HEK293 (cell line): ENCODE measurements around the gene IQCB1.

Experiments used
- CTCF ChIP-seq: fragments of 450-650 bp; formaldehyde crosslinking; IDR thresholded peaks from 2 replicates; pipeline ENCODE4 v1.5.1; 2016; ENCODE audit warnings: missing biosample characterization, missing genetic modification characterization
- GLI4 ChIP-seq: fragments of 450-650 bp; formaldehyde crosslinking; IDR thresholded peaks from 2 replicates; pipeline ENCODE4 v1.5.1; 2016; ENCODE audit warnings: missing biosample characterization, missing genetic modification characterization
- GLIS1 ChIP-seq: fragments of 450-650 bp; formaldehyde crosslinking; IDR thresholded peaks from 2 replicates; pipeline ENCODE4 v1.5.1; 2016; ENCODE audit warnings: missing biosample characterization, missing genetic modification characterization
- SP2 ChIP-seq: fragments of 450-650 bp; formaldehyde crosslinking; IDR thresholded peaks from 2 replicates; pipeline ENCODE4 v1.5.1; 2016; ENCODE audit warnings: missing biosample characterization, missing genetic modification characterization
- ZNF555 ChIP-seq: fragments of 450-650 bp; formaldehyde crosslinking; conservative IDR thresholded peaks from 2 replicates; pipeline ENCODE4 v1.5.1; 2017; ENCODE audit warnings: missing biosample characterization, mild to moderate bottlenecking, missing genetic modification characterization, inconsistent platforms
- ZNF830 ChIP-seq: fragments of 450-650 bp; IDR thresholded peaks from 2 replicates; pipeline ENCODE4 v1.5.0; 2018; ENCODE audit warnings: missing biosample characterization, missing genetic modification characterization, low read depth, mild to moderate bottlenecking, moderate library complexity

DNA sequence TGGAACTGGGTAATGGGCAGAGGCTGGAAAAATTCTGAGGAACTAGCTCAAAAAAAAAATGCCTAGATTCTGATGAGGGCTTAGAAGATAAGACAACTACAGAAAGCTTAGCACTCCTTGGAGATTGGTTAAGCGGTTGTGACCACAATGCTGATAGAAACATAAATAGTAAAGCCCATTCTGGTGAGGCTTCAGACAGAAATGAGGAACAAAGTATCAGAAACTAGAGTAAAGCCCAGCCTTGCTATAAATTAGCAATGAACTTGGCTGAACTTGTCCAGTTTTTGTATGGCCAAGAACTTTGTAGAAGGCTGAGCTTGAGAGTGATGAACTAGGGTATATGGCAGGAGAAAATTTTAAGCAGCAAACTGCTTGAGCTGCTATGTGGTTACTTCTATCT is 110.7 kb downstream of the IQCB1 start:
- TF ChIP-seq SP2 (tag by site-specific recombination) (no peak), CTCF (no peak), GLIS1 (tag by site-specific recombination) (no peak), GLI4 (no peak), ZNF555 (tag by site-specific recombination) (no peak), ZNF830 (tag by site-specific recombination) (no peak)
